ENCODE measurements around the gene HLA-B.

HLA-B gene

DNA sequence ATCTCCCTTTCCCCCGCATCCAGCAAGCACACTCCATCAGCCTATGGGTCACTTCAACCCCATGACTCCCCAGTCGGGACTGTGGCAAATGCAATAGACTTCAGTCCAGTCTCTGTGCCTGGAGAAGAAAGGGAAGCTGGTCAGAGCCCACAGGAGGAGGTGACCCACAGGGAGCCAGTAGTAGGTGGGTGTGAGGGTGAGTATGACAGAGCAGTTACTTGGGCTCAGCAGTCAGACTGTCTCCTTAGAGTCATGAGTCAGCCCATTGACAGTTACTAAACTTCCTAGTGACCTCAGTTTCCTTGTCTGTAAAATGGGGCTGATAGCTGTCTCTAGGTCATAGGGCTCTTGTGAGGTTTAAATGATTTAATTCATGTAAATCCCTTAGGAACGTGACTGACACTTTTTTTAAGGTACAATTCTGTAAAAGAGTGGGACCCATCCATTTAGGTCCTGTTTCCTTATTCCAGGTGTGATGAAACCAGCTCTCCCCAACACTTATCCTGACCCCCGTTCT lies 51.2 kb downstream of the HLA-B start:
- no peak for DNase-seq (ENCODE audit: low read depth)

DNA sequence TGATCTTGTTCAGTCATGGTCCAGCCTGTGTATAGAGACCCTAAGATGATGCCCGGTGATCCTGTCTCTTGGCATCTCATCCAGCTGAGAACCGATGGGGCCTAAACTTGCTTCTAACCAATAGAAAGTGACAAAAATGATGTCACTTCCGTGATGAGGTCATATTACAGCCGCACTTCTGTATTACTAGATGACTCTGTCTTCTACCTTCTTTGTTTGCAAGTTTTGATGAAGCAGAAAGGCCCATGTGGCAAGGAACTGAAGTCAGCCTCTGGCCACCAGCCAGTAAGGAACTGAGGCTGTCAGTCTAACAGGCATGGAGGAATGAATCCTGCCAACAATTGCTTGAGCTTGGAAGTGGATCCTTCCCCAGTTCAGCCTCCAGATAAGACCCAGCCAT lies 52.3 kb downstream of the HLA-B start:
- DNase-seq (ENCODE audit: low read depth): no peak
